ENCODE results near the gene MFSD6.

DNA sequence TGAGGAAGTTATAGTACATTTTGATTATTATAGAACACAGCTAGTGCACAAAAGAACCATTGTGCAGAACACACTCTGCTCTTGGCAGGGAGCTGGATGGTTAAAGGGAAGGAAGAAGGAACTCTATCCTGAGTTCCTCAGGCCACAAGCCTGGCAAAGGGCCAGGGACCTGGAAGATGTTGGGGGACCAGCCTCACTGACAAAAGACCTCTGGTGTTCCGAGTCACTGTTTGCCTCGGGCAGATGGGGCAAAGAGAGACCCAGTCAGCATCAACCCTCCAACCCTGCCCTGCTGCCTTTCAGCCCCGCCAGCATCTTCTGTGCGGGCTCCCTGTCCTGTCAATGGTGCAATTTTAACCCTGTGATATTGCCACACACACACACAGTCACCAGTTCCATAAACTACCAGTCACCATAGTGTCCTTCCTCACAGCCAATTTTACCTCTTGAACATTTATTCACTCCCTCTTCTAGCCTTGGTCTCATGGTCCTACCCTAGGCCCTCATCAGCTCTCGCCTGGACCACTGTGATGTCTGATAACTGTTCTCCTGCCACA lies 104.5 kb downstream of the MFSD6 start:
- TF ChIP-seq, protein P1, sequence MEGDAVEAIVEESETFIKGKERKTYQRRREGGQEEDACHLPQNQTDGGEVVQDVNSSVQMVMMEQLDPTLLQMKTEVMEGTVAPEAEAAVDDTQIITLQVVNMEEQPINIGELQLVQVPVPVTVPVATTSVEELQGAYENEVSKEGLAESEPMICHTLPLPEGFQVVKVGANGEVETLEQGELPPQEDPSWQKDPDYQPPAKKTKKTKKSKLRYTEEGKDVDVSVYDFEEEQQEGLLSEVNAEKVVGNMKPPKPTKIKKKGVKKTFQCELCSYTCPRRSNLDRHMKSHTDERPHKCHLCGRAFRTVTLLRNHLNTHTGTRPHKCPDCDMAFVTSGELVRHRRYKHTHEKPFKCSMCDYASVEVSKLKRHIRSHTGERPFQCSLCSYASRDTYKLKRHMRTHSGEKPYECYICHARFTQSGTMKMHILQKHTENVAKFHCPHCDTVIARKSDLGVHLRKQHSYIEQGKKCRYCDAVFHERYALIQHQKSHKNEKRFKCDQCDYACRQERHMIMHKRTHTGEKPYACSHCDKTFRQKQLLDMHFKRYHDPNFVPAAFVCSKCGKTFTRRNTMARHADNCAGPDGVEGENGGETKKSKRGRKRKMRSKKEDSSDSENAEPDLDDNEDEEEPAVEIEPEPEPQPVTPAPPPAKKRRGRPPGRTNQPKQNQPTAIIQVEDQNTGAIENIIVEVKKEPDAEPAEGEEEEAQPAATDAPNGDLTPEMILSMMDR (IDR thresholded peaks at IDR 0.05), result no peak
- TF ChIP-seq EP300 (IDR thresholded peaks at IDR 0.05), result no peak

Measured in ovary (tissue), 3 donors.